H1 (cell line): ENCODE data around the gene INPP4A.

ENCODE experiments used
- RAD21 ChIP-seq, 2 experiments: IDR thresholded peaks in 1 of 2; conservative IDR thresholded peaks in 1 of 2; 2 replicates each; pipeline ENCODE4 v1.6.1; 2011; ENCODE audit warnings: low read depth in 2 of 2, low read length in 2 of 2, improper control_type of control experiment in 1 of 2, inconsistent platforms in 1 of 2, mild to moderate bottlenecking in 1 of 2, moderate library complexity in 1 of 2
- SP2 ChIP-seq: IDR thresholded peaks from 2 replicates; pipeline ENCODE4 v1.6.1; 2012; ENCODE audit warnings: mild to moderate bottlenecking, low read length, inconsistent platforms
- TAF1 ChIP-seq: IDR thresholded peaks from 2 replicates; pipeline ENCODE4 v1.6.1; 2011; ENCODE audit warnings: mild to moderate bottlenecking, low read depth, low read length
- TF ChIP-seq, protein P1 (sequence below), 3 experiments: IDR thresholded peaks; 1 replicate in 2 of 3; 2 replicates in 1 of 3; pipeline versions ENCODE4 v1.5.1 to v1.6.1; 2011; ENCODE audit warnings: low read length in 3 of 3, mild to moderate bottlenecking in 3 of 3, inconsistent platforms in 2 of 3, low read depth in 1 of 3, moderate library complexity in 1 of 3; ENCODE audit not compliant: insufficient read depth in 1 of 3; ENCODE audit errors: control extremely low read depth in 1 of 3

DNA sequence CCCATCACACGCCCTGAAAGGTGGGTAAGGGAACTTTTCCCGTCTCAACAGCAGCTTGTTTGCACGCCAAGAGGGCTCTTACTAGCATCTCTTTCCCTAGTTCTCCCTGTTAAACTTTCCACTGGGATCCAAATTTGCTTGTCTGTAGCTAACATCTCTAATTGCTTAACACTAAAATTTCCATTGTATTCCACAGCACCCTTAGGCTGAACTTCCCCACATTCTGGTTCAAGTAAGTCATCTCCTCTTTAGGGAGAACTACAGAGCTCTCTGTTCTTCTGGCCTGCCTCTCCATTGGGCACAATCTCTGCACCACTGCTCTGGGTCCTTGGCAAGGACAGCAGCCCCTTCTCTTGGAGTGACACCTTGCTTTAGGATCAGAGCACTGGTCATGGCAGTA, 187.7 kb downstream of the INPP4A start:
- TF ChIP-seq, protein P1, sequence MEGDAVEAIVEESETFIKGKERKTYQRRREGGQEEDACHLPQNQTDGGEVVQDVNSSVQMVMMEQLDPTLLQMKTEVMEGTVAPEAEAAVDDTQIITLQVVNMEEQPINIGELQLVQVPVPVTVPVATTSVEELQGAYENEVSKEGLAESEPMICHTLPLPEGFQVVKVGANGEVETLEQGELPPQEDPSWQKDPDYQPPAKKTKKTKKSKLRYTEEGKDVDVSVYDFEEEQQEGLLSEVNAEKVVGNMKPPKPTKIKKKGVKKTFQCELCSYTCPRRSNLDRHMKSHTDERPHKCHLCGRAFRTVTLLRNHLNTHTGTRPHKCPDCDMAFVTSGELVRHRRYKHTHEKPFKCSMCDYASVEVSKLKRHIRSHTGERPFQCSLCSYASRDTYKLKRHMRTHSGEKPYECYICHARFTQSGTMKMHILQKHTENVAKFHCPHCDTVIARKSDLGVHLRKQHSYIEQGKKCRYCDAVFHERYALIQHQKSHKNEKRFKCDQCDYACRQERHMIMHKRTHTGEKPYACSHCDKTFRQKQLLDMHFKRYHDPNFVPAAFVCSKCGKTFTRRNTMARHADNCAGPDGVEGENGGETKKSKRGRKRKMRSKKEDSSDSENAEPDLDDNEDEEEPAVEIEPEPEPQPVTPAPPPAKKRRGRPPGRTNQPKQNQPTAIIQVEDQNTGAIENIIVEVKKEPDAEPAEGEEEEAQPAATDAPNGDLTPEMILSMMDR (IDR thresholded peaks at IDR 0.05; ENCODE audit: control extremely low read depth in 1 of 3, insufficient read depth in 1 of 3, low read depth in 1 of 3, low read length in 3 of 3): no peak
- TF ChIP-seq TAF1: no peak
- no peak for TF ChIP-seq SP2
- TF ChIP-seq RAD21 (IDR thresholded peaks at IDR 0.05 in 1 of 2, conservative IDR thresholded peaks at IDR 0.05 in 1 of 2; ENCODE audit: low read depth in 2 of 2, low read length in 2 of 2): no peak
